Stimulated activated CD8-positive, alpha-beta memory T cell treated with anti-CD3 and anti-CD28 coated beads, Interleukin-7, amount 100 ng/mL, for 1 hour (primary cell): ENCODE measurements around the gene PLOD2.

Experiments
- DNase-seq, 2 donors: peaks; one replicate each; pipeline ENCODE4 v3.0.0-alpha.2; 2020; ENCODE audit warnings: low read depth in 2 of 2

Gene PLOD2

DNA sequence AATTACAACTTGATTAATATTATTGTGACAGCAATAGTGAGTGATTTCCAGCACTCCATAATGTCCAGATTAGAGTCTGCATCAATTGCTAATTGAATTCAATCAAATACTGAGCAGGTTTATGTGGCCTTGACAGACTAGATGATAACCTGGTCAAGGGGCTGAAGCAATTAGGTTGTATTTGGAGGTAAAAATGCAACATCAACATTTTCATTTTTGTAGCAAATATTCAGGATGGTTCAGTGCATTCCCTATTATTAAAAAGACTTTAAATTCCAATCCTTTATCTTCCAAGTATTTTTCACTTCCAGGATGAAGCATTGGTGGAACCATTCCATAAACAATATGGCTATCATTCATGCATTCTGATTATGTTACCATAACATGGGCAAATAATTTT lies 120.4 kb downstream of the PLOD2 start:
- DNase-seq = no peak

- no peak for DNase-seq
Observed at GRCh38 chr3:146037697-146038096, 123.3 kb downstream of the PLOD2 start.

DNA sequence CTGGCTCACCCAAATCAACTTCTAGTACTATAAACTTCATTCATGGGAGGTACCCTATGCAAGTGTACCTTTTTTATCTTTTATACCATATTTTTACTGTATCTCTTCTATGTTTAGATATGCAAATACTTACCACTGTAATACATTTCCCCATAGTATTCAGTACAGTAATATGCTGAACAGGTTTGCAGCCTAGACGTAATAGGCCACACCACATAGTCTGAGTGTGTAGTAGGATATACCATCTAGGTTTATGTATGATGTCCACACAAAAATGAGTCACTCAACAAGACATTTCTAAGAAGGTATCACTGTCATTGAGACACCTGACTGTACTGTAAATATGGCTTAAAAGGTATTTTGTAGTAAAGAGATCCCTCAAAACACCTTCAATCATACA lies 124.7 kb downstream of the PLOD2 start:
- DNase-seq = no peak

DNA sequence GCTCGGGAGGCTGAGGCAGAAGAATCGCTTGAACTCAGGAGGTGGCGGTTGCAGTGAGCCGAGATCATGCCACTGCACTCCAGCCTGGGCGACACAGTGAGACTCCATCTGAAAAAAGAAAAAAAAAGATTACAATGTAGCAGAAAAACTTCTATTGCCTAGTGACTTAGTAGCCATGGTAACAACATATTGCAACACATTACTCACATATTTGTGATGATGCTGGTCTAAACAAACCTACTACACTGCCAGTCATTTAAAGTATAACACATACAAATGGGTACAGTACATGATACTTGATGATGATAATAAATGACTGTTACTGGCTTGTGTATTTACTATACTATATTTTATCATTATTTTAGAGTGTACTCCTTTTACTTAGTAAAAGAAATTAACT lies 125.6 kb downstream of the PLOD2 start:
- no peak for DNase-seq

DNA sequence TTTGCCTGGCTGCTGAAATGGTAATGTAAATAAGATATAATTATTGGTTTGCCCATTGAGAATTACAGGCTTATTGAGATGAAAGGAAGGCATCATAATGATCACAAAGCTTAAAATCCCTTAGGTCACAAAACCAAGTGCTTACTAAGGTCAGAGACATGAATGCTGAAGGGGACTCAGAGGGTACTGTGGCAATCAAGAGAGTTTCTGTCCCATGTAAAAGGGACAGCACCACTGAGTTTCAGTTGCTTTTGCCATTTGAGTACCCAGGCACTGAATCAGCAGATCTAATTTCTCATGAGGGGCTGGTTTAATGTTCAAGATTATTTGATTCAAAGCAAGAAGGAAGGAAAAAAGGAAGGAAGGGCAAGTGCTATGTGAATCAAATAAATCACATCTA lies 127.0 kb downstream of the PLOD2 start:
- DNase-seq = no peak

- DNase-seq = no peak
Observed at GRCh38 chr3:146026547-146026946, 134.4 kb downstream of the PLOD2 start.

DNA sequence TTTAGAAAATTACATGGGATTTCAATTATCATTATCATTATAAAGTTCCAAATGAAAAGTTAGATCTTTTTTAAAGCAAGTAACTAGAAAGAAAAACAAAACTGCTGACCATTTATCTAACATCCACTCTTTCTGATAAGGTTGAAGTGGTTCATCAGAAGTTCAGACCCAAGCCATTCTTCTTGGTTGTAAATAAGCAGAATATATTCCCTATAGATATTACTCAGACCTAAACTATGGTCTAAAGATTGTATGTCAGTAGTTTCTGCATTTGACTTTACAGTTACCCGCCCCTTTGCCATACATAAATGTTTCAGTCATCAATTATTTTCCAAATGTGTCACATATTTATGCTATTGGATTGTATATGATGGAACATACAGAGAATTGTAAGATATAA lies 136.7 kb downstream of the PLOD2 start:
- no peak for DNase-seq

- DNase-seq = no peak
Observed at GRCh38 chr3:146020969-146021368, 140.0 kb downstream of the PLOD2 start.

GRCh38 chr3:146019508-146019907 lies 141.5 kb downstream of the PLOD2 start:
- DNase-seq = no peak
